Lower leg skin (tissue), 4 donors: ENCODE measurements around the gene KMO. TPM values are rescaled to one million over a fixed set of nuclear protein-coding genes. Genes with fewer than 3 reads are reported as not detected.

ENCODE experiments used
- DNase-seq, 2 donors: peaks; one replicate each; pipeline ENCODE4 v3.0.0-alpha.2; 2019; ENCODE audit warnings: low spot score in 2 of 2
- H3K4me3 ChIP-seq: fragments of 200-600 bp; sonication (generic); 2 replicates; pipeline ENCODE4 v1.5.1; 2017; ENCODE audit warnings: mild to moderate bottlenecking, low read depth; ENCODE audit not compliant: poor library complexity, severe bottlenecking
- POLR2A ChIP-seq, 2 donors: fragments of 450-650 bp; IDR thresholded peaks; one replicate each; pipeline ENCODE4 v1.6.1; 2016 to 2017; ENCODE audit warnings: antibody characterized with exemption in 2 of 2, mild to moderate bottlenecking in 1 of 2, moderate library complexity in 1 of 2
- WGBS, 2 donors: methylation state at CpG; one replicate each; pipeline ENCODE4 v1.1.5; 2018; 5-methylcytosine and 5-hydroxymethylcytosine counted together
- intact Hi-C: fragments of 100-400 bp; cut with DNase I; formaldehyde crosslinking; loops from one replicate; pipeline ENCODE4 v1.15.0; 2023; ENCODE audit warnings: low total_unique reads
- total RNA-seq, 4 donors: library from RNA; depleted of rRNA; stranded (reverse); fragments of >200 nt; gene quantifications; one replicate each; pipeline ENCODE4 v1.1.0, GENCODE V29; 2016
- TF ChIP-seq, protein P1 (sequence below), 3 donors: fragments of 450-650 bp; IDR thresholded peaks; one replicate each; pipeline ENCODE4 v1.5.1; 2016; ENCODE audit warnings: antibody characterized with exemption in 3 of 3, mild to moderate bottlenecking in 3 of 3, moderate library complexity in 2 of 3

The KMO gene
- under 1 TPM in 3 of 4 donors, not detected in 1; 0.13 to 0.51 (median 0.15) TPM for total RNA-seq

- intact Hi-C loops = no loop called here
Measured at GRCh38 chr1:241532162-241532531, at the start of gene KMO. KMO (plus strand) TSS chr1:241532378; CDS start chr1:241532445, 67 bp downstream.

GRCh38 chr1:241482761-241483250 lies 49.4 kb upstream of the KMO start:
- no peak for DNase-seq
- no peak overlapping the region for H3K4me3 ChIP-seq
- TF ChIP-seq, protein P1, sequence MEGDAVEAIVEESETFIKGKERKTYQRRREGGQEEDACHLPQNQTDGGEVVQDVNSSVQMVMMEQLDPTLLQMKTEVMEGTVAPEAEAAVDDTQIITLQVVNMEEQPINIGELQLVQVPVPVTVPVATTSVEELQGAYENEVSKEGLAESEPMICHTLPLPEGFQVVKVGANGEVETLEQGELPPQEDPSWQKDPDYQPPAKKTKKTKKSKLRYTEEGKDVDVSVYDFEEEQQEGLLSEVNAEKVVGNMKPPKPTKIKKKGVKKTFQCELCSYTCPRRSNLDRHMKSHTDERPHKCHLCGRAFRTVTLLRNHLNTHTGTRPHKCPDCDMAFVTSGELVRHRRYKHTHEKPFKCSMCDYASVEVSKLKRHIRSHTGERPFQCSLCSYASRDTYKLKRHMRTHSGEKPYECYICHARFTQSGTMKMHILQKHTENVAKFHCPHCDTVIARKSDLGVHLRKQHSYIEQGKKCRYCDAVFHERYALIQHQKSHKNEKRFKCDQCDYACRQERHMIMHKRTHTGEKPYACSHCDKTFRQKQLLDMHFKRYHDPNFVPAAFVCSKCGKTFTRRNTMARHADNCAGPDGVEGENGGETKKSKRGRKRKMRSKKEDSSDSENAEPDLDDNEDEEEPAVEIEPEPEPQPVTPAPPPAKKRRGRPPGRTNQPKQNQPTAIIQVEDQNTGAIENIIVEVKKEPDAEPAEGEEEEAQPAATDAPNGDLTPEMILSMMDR (IDR thresholded peaks at IDR 0.05) = no peak
- TF ChIP-seq POLR2A (IDR thresholded peaks at IDR 0.05) = no peak
- intact Hi-C loops = no loop called here
- 29 to 41% methylated on average over 1 of the region's 1 CpG for WGBS, 2 donors

More at GRCh38 chr1:241532162-241532531, at the start of gene KMO:
- DNase-seq = no peak
- TF ChIP-seq, protein P1 (IDR thresholded peaks at IDR 0.05) = no peak
- no peak for TF ChIP-seq POLR2A (IDR thresholded peaks at IDR 0.05)
- H3K4me3 ChIP-seq = peak within 1 kb of the TSS; percentile 12
- 6% methylated on average over 1 of the region's 1 CpG for WGBS, 2 donors

- no peak for TF ChIP-seq POLR2A (IDR thresholded peaks at IDR 0.05)
- TF ChIP-seq, protein P1 (IDR thresholded peaks at IDR 0.05) = no peak
- intact Hi-C loops = no loop called here
- DNase-seq = no peak
- H3K4me3 ChIP-seq = no peak overlapping the region
- 97 to 98% methylated on average over 3 of the region's 3 CpGs for WGBS, 2 donors
Measured at GRCh38 chr1:241485145-241485544, 47.0 kb upstream of the KMO start.

- H3K4me3 ChIP-seq = no peak overlapping the region
- intact Hi-C loops = no loop called here
- 78 to 87% methylated on average over 4 of the region's 4 CpGs for WGBS, 2 donors
- no peak for DNase-seq
- TF ChIP-seq POLR2A (IDR thresholded peaks at IDR 0.05) = no peak
- TF ChIP-seq, protein P1 (IDR thresholded peaks at IDR 0.05) = no peak
Measured at GRCh38 chr1:241485554-241485992, 46.6 kb upstream of the KMO start.

DNA sequence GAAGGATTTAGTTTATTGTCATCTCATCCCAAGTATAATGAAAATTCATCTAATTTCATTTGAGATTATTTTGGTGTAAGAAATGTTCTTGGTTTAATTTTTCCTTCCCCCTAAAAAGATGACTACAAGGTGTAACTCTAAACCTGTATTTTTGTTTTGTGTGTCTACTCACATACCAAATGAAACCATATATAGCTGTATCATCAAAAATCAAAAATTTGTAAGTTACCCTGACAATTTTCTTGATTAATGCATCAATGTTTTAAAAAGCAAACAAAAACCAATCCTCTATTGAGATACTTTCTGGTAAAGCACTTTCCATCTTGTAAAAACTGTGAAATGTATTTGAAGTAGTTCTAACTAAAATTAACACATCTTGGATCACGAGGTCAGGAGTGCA lies 43.4 kb upstream of the KMO start:
- DNase-seq = no peak
- TF ChIP-seq, protein P1 (IDR thresholded peaks at IDR 0.05) = no peak
- no peak for TF ChIP-seq POLR2A (IDR thresholded peaks at IDR 0.05)
- H3K4me3 ChIP-seq = no peak overlapping the region
- WGBS, 2 donors = 100% methylated on average over 1 of the region's 1 CpG
- intact Hi-C loops = no loop called here

DNA sequence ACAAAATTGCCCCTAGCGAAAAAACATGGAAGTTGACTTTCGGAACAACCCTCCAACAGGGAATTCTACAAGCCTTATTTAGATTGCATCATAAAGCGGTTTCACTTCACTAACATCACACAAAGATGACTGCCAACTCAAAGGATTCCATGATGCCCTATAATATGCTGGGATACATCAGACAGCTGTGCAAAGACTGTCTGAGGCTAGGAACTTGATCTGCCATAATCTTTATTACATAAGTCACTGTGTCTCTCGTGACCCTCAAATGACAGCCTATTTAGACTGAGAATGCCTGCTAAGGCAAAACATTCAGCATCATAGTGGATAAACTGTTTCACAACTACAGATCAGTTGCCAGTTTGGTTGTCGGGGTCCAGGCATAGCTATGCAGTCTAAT lies 36.4 kb upstream of the KMO start:
- no peak for DNase-seq
- TF ChIP-seq, protein P1 (IDR thresholded peaks at IDR 0.05) = no peak
- no peak for TF ChIP-seq POLR2A (IDR thresholded peaks at IDR 0.05)
- no peak overlapping the region for H3K4me3 ChIP-seq
- 94 to 99% methylated on average over 5 of the region's 5 CpGs for WGBS, 2 donors
- intact Hi-C loops = no loop called here
